ENCODE measurements around the gene C2CD3.
A peak's percentile ranks its signal among the peaks of the same experiment; 100 is the strongest.

Gene C2CD3

GRCh38 chr11:73977856-73978519 lies 192.8 kb downstream of the C2CD3 start:
- DNase-seq, result no peak

GRCh38 chr11:73976451-73977151 lies 194.2 kb downstream of the C2CD3 start:
- no peak for DNase-seq

DNA sequence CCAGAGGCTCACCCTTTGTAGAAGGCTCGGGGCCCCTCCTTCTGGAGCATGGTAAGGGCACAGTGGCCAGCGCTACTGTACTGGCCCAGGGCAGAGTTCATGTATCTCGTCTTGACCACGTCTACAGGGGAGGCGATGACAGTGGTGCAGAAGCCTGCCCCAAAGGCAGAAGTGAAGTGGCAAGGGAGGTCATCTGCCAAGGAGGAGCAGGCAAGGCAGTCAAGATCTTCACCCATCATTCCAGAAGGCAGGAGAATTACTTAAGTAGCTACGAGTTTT lies 195.4 kb downstream of the C2CD3 start:
- DNase-seq, result no peak

DNA sequence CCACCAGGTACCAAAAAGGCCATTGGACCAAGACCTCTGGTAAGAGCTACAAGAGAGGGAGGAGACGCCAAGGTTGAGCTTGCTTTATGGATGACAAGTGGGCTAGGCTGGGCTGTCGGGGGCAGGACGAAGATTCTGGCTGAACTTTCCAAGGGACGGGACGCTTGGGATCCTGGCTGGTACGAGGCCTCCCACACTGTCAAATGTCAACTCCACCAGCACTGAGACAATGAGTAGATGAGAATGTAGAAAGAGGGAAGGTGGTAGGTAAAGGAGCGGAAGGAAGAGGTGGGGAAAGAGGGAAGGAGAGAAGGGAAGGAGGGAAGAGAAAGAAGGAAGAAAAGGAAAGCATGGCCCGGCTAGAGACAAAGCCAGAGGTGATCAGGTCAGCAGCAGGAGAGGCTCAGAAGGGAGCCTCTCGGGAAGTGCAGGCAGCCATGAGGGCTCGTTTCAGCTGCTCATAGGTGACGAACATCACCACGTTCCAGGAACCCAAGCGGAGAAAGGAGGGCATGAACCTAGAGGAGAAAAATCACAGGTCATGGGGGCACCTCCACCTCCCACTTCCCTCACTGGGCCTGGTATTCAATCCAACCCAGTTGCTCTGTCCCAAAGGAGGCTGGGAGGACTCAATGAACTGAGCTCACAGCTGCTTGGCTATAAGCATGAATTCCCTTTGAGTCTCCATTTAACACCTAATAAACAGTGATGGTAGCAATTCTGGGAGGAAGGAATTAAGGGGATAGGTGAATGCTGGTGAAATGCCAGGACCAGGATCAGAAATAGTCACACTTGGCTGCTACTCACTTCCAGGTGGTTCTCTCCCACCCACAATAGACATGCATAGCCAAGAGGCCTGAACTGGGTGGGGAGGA lies 196.0 kb downstream of the C2CD3 start:
- no peak for DNase-seq

DNA sequence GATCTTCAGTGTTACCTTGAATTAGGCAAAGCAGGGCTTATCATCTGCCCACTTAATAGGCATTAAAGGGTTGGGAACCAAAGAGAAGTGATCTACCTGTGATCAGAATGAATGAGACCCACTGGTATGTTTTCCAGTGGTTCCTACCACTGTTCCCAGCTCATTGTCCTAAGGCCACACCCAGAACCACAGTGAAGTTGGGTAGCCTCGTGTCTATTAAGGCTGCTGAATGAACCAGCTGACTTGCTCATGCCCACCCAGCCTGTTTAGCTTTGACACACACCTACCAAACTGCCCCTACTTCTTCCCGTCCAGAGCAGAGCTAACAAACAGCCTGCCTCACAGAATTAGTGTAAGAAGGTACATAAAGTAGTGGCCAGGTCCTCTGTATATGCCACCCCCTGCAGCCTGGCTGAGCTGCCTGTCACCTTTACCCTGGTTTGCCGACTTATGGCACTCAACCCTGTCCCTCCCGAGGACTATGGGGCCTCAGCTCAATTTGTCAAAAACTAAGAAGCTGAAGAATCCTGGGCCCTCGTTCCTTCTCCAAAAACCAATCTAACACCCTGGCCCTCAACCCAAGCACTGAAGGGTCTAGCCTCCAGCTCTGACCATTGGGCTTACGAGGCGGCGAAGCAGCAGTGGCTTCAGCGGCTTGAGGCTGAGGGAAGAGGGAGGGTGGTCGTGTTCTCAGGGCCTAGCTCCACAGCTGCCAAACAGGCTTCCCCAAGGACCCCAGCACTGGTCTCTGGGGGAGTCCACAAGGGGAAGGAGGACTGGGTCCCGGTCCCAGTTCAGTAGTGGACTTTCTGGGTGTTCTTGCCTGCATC lies 198.0 kb downstream of the C2CD3 start:
- no peak for DNase-seq

DNA sequence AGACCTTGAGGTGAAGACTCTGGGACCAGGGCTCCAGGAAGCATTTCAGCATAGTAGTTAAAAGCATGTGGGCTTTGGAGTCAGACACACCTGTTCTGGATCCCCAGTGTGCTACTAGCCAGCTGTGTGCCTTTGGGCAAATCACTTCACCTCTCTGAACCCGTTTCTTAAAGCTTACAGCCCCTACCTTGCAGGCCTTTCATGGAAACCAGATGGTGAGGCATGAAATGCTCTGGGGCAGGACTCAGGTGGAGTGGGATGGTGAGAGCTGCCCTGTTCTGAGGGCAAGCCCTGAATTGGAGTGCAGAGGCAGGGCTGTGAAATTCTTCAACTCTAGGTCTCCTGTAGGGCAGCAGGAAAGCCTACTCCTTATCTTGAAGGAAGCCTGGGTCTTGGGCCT lies 198.6 kb downstream of the C2CD3 start:
- no peak for DNase-seq

DNA sequence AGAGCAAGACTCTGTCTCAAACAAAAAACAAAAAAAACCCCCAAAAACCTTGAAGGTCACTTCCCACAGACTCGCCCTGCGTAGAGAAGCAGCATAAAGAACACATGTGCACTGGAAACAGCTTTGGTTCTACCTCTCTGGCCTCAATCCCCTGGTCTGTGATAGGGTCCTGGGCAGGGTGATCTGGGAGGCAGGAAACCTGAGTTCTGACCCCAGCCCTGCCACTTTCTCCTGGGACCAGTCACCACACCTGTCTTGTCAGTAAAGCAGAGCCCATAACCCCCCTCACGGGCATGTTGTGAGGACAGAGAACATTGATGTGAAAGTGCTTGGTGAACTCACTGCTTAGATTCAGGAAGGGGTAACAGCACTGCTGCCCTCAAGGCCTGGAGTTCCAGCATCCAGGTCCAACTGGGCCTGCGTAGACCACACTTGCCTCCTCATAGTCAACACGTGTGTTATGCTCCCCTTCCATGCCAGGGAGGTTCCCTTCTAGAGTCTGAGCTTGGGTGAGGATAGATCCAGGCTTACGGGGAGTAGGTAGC lies 199.6 kb downstream of the C2CD3 start:
- DNase-seq, result no peak

DNA sequence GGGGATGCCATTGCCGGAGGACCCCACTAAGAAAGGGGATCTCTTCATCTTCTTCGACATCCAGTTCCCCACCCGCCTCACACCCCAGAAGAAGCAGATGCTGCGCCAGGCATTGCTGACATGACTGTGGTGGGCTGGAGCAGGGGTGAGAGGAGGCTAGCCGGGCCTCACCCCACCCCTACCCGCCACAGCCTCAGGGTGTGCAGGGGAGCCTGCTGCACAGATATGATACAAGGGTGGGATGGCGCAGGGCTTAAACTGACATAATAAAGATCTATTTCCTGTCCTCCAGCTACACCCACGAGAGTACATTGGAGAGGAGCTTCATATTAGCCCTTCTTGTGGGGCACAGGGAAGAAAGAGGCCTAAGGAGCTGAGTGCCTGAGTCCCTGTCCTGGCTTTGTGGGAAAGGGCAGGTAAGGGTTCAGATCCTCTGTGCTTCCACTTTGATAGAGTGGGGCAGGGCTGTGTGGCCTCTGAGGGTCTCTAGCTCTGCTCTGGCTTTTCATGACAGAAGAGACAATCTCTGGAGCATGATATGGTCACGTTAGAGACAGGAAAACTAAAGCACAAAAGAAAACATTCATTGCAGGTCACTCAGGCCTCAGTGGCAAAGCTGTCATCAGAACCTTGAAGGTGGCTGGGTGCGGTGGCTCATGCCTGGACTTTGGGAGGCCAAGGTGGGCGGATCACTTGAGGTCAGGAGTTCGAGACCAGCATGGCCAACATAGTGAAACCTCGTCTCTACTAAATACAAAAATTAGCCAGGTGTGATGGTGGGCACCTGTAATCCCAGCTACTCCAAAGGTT lies 200.6 kb downstream of the C2CD3 start:
- DNase-seq, result no peak

- DNase-seq, result no peak
These were observed 201.7 kb downstream of the C2CD3 start for GRCh38 chr11:73969091-73969490.

GRCh38 chr11:73968356-73968966 lies 202.3 kb downstream of the C2CD3 start:
- DNase-seq, result no peak

GRCh38 chr11:73965764-73966121 lies 205.1 kb downstream of the C2CD3 start:
- peak in 1 of 2 experiments; percentile 35 for DNase-seq

DNA sequence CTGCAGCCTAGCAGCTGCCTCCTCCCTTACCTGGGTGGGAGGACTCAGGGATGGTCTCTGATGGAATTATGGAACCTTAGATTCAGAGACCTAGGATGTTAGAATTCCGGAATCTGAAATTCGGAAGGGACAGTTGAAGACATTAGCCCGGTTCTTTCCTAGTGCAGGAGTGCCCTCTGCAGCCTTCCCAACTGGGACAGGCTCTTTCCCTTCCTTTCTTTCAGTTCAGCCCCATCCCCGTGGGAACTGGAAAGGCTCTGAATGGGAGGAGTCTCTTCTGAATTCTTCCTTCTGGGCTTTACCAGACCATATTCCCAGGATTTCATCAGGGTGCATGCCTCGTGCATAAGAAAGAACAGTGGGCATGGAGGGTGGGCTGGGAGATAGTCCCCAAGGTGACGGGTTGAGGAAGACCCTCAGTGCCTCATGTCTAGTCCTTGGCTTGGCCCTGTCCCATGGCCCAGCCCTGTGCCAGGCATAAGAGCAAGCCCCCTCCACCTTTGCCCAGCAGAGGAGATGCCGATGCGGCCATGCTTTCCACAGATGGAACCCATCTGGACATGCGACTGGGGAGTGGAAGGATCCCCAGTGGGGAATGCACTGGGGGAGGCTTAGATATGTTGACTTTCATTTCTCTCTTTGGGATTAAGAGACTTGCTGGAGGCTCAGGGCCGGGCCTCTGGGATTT lies 205.6 kb downstream of the C2CD3 start:
- peak in 1 of 2 experiments; percentile 24 for DNase-seq

DNA sequence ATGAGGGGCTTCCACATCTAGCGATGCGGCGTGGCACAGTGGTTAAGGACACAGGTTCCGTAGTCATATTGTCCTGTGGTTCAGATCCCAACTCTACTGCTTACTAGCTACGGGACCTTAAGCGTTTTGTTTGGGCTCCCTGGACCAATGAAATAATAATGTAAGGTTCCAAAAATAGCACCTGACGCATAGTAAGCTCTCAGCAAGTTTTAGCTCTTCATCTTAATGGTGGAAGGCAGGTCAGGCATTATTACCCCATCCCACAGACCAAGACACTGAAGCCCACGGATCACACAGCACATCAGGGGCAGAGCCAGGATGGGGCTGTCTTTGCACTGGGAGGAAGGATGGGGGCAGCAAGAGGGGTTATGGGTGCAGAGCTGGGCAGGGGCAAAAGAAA lies 206.9 kb downstream of the C2CD3 start:
- no peak for DNase-seq
